Neural cell (in vitro differentiated cells): ENCODE data around the gene CCDC87. TPM values are rescaled to one million over a fixed set of nuclear protein-coding genes. Genes with fewer than 3 reads are reported as not detected.
A peak's percentile ranks its signal among the peaks of the same experiment; 100 is the strongest.

Source experiments
- H2AFZ ChIP-seq: fragments of 200-600, 300-800 bp; sonication (generic), shearing (Covaris generic); 2 replicates; pipeline ENCODE4 v1.6.0; 2014; ENCODE audit warnings: low read depth, mild to moderate bottlenecking, antibody characterized with exemption, low read length, moderate library complexity
- H3F3A ChIP-seq: fragments of 200-600 bp; shearing (Covaris generic); 2 replicates; pipeline ENCODE4 v1.6.1; 2016; ENCODE audit warnings: mild to moderate bottlenecking, moderate library complexity, mixed read lengths, antibody characterized with exemption, low read length; ENCODE audit not compliant: insufficient read depth, poor library complexity, severe bottlenecking
- H3K27ac ChIP-seq: fragments of 200-600, 300-800 bp; sonication (generic), shearing (Covaris generic); 2 replicates; pipeline ENCODE4 v1.5.1; 2014; ENCODE audit warnings: mild to moderate bottlenecking, low read length, moderate library complexity
- H3K27me3 ChIP-seq: fragments of 300-800, 200-600 bp; sonication (generic), shearing (Covaris generic); 2 replicates; pipeline ENCODE4 v1.6.0; 2014; ENCODE audit warnings: mild to moderate bottlenecking, low read depth, low read length, moderate library complexity; ENCODE audit not compliant: insufficient read depth
- H3K36me3 ChIP-seq: fragments of 300-800, 200-600 bp; sonication (generic), shearing (Covaris generic); 2 replicates; pipeline ENCODE4 v1.5.1; 2014; ENCODE audit warnings: mild to moderate bottlenecking, antibody characterized with exemption, low read length, moderate library complexity; ENCODE audit not compliant: insufficient read depth
- H3K4me2 ChIP-seq: fragments of 300-800, 200-600 bp; sonication (generic), shearing (Covaris generic); 2 replicates; pipeline ENCODE4 v1.6.0; 2014; ENCODE audit warnings: mild to moderate bottlenecking, low read length
- H3K4me3 ChIP-seq: fragments of 300-800, 200-600 bp; sonication (generic), shearing (Covaris generic); 2 replicates; pipeline ENCODE4 v1.5.1; 2014; ENCODE audit warnings: mild to moderate bottlenecking, low read length, moderate library complexity
- H3K79me2 ChIP-seq: fragments of 200-600 bp; shearing (Covaris generic); replicated peaks from 2 replicates; pipeline ENCODE4 v1.6.0; 2014; ENCODE audit warnings: mild to moderate bottlenecking, low read length, moderate library complexity; ENCODE audit not compliant: insufficient read depth
- H3K9ac ChIP-seq: fragments of 300-800, 200-600 bp; sonication (generic), shearing (Covaris generic); 2 replicates; pipeline ENCODE4 v1.6.1; 2016; ENCODE audit warnings: mild to moderate bottlenecking, low read length, mixed read lengths
- H3K9me2 ChIP-seq: fragments of 200-600 bp; shearing (Covaris generic); 2 replicates; pipeline ENCODE4 v1.6.1; 2016; ENCODE audit warnings: mild to moderate bottlenecking, low read length, mixed read lengths; ENCODE audit not compliant: insufficient read depth
- H3K9me3 ChIP-seq: fragments of 200-600, 300-800 bp; sonication (generic), shearing (Covaris generic); 2 replicates; pipeline ENCODE4 v1.6.1; 2016; ENCODE audit warnings: mild to moderate bottlenecking, mixed run types, low read length, moderate library complexity, mixed read lengths
- H4K20me1 ChIP-seq: fragments of 200-600 bp; shearing (Covaris generic); 2 replicates; pipeline ENCODE4 v1.6.1; 2016; ENCODE audit warnings: mild to moderate bottlenecking, mixed run types; ENCODE audit not compliant: insufficient read depth
- EP300 ChIP-seq: fragments of 450-650 bp; conservative IDR thresholded peaks from 2 replicates; pipeline ENCODE4 v1.6.1; 2014; ENCODE audit warnings: antibody characterized with exemption, mild to moderate bottlenecking, moderate library complexity; ENCODE audit not compliant: poor library complexity, severe bottlenecking
- EZH2 ChIP-seq: fragments of 200-600, 300-800 bp; shearing (Covaris generic), sonication (generic); IDR thresholded peaks from 2 replicates; pipeline ENCODE4 v1.6.1; 2014; ENCODE audit warnings: antibody characterized with exemption, low read length, borderline replicate concordance, mild to moderate bottlenecking; ENCODE audit not compliant: insufficient read depth, poor library complexity, severe bottlenecking
- MXI1 ChIP-seq: fragments of 450-650 bp; conservative IDR thresholded peaks from 2 replicates; pipeline ENCODE4 v1.6.1; 2014; ENCODE audit warnings: antibody characterized with exemption, mild to moderate bottlenecking; ENCODE audit not compliant: poor library complexity, severe bottlenecking
- POLR2AphosphoS5 ChIP-seq: IDR thresholded peaks from 2 replicates; pipeline ENCODE4 v1.6.1; 2012
- RAD21 ChIP-seq: fragments of 450-650 bp; conservative IDR thresholded peaks from 2 replicates; pipeline ENCODE4 v1.6.1; 2014; ENCODE audit warnings: antibody characterized with exemption, mild to moderate bottlenecking, moderate library complexity
- REST ChIP-seq: IDR thresholded peaks from 2 replicates; pipeline ENCODE4 v1.6.1; 2012; ENCODE audit warnings: borderline replicate concordance
- SMC3 ChIP-seq: fragments of 450-650 bp; conservative IDR thresholded peaks from 2 replicates; pipeline ENCODE4 v1.6.1; 2014; ENCODE audit warnings: antibody characterized with exemption, mild to moderate bottlenecking, moderate library complexity; ENCODE audit not compliant: poor library complexity
- TAF1 ChIP-seq: IDR thresholded peaks from 2 replicates; pipeline ENCODE4 v1.6.1; 2012; ENCODE audit warnings: low read depth
- polyA plus RNA-seq: library from polyadenylated mRNA; depleted of rRNA; stranded (reverse); fragments of >200 nt; gene quantifications from 2 replicates; pipeline ENCODE4 v1.2.3, GENCODE V29; 2014
- TF ChIP-seq, protein P1 (sequence below): fragments of 450-650 bp; IDR thresholded peaks from 2 replicates; pipeline ENCODE4 v1.5.1; 2014; ENCODE audit warnings: antibody characterized with exemption, mild to moderate bottlenecking, moderate library complexity; ENCODE audit not compliant: poor library complexity, severe bottlenecking

Gene CCDC87
- polyA plus RNA-seq, 1 donor from 2014 or later: not detected

GRCh38 chr11:66593650-66594049 is 787 bp upstream of the CCDC87 start:
- Histone ChIP-seq H2AFZ (no peak overlapping the region), H3K79me2 (no peaks in the 10 kb centered on the region), H3K27ac (no peak overlapping the region), H3K27me3 (no peaks in the 10 kb centered on the region), H3K9ac (no peak overlapping the region), H3K4me2 (peak overlapping the region; percentile 39), H4K20me1 (no peaks in the 10 kb centered on the region), H3K9me2 (no peaks in the 10 kb centered on the region), H3K4me3 (peak overlapping the region; percentile 70), H3K36me3 (no peaks in the 10 kb centered on the region), H3F3A (no peaks in the 10 kb centered on the region), H3K9me3 (peaks cover 18% of the 10 kb centered on the region)
- TF ChIP-seq SMC3: no peak
- no peak for TF ChIP-seq EZH2
- TF ChIP-seq MXI1: no peak
- TF ChIP-seq REST: no peak
- TF ChIP-seq EP300: no peak
- TF ChIP-seq RAD21: no peak
- TF ChIP-seq, protein P1, sequence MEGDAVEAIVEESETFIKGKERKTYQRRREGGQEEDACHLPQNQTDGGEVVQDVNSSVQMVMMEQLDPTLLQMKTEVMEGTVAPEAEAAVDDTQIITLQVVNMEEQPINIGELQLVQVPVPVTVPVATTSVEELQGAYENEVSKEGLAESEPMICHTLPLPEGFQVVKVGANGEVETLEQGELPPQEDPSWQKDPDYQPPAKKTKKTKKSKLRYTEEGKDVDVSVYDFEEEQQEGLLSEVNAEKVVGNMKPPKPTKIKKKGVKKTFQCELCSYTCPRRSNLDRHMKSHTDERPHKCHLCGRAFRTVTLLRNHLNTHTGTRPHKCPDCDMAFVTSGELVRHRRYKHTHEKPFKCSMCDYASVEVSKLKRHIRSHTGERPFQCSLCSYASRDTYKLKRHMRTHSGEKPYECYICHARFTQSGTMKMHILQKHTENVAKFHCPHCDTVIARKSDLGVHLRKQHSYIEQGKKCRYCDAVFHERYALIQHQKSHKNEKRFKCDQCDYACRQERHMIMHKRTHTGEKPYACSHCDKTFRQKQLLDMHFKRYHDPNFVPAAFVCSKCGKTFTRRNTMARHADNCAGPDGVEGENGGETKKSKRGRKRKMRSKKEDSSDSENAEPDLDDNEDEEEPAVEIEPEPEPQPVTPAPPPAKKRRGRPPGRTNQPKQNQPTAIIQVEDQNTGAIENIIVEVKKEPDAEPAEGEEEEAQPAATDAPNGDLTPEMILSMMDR: no peak
- no peak for TF ChIP-seq POLR2AphosphoS5
- no peak for TF ChIP-seq TAF1

DNA sequence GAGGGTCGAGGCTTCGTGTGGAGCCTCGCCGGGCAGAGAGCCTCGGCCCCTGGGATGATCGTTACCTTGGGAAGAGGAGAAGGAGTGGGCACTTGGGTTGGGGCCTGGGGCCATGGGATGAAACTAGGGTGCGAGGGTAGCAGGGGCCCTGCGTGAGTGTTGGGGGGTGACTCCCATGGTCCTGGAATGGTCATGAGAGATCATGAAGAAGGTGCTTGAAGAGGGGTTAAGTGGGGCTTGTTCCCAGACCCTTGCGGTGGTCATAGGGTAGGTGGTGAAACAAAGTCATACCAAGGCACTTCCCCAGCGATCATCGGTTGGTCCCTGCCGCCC is 406 bp upstream of the CCDC87 start:
- Histone ChIP-seq H3K9ac (peak overlapping the region; percentile 56), H3K79me2 (no peaks in the 10 kb centered on the region), H3K4me3 (peak overlapping the region; percentile 70), H3K36me3 (no peaks in the 10 kb centered on the region), H3K27me3 (no peaks in the 10 kb centered on the region), H3K27ac (peak overlapping the region; percentile 66), H2AFZ (peak overlapping the region; percentile 94), H3F3A (no peaks in the 10 kb centered on the region), H3K9me2 (no peaks in the 10 kb centered on the region), H4K20me1 (no peaks in the 10 kb centered on the region), H3K9me3 (peaks cover 18% of the 10 kb centered on the region), H3K4me2 (peak overlapping the region; percentile 39)
- TF ChIP-seq POLR2AphosphoS5 (no peak), EZH2 (no peak), EP300 (no peak), RAD21 (no peak), REST (no peak), TAF1 (no peak), SMC3 (no peak), MXI1 (no peak)
- TF ChIP-seq, protein P1: no peak
